MCF 10A (cell line): ENCODE measurements around the gene FAM184B. TPM values are rescaled to one million over a fixed set of nuclear protein-coding genes. Genes with fewer than 3 reads are reported as not detected.

ENCODE experiments used
- BruUV-seq: library from RNA; stranded (reverse); fragments of 400-500 nt; replicated peaks from 2 replicates; lab custom pipeline; 2021; lab: Mats Ljungman, UMichigan
- CTCF ChIA-PET: fragments of 300-600 bp; sonication (Branson Sonifier 250); formaldehyde crosslinking; extraction: SDS; loops from one replicate; lab custom pipeline; 2021; ENCODE audit warnings: antibody characterized with exemption, inconsistent platforms; lab: Yijun Ruan, JAX
- POLR2A ChIA-PET: fragments of 300-600, 350-650 bp; sonication (Branson Sonifier 250); formaldehyde crosslinking; extraction: SDS; loops from one replicate; lab custom pipeline; 2020; ENCODE audit warnings: antibody characterized with exemption, inconsistent platforms; lab: Yijun Ruan, JAX
- DNase-seq: peaks from one replicate; pipeline ENCODE4 v3.0.0-alpha.2; 2018; ENCODE audit not compliant: unreplicated experiment
- H3K27ac Mint-ChIP-seq: one replicate; pipeline ENCODE4 v1.8.0; 2022; ENCODE audit warnings: mild to moderate bottlenecking, low read depth, mixed read lengths; ENCODE audit not compliant: unreplicated experiment
- H3K27me3 Mint-ChIP-seq: one replicate; pipeline ENCODE4 v1.8.0; 2022; ENCODE audit warnings: mixed read lengths; ENCODE audit not compliant: insufficient read depth, unreplicated experiment
- H3K36me3 Mint-ChIP-seq: one replicate; pipeline ENCODE4 v1.8.0; 2022; ENCODE audit warnings: mild to moderate bottlenecking, moderate library complexity, mixed read lengths; ENCODE audit not compliant: insufficient read depth, unreplicated experiment
- H3K4me1 Mint-ChIP-seq: one replicate; pipeline ENCODE4 v1.8.0; 2022; ENCODE audit warnings: mixed read lengths; ENCODE audit not compliant: insufficient read depth, unreplicated experiment
- H3K4me3 Mint-ChIP-seq: one replicate; pipeline ENCODE4 v1.8.0; 2022; ENCODE audit warnings: mild to moderate bottlenecking, moderate library complexity, mixed read lengths; ENCODE audit not compliant: unreplicated experiment
- H3K9me3 Mint-ChIP-seq: one replicate; pipeline ENCODE4 v1.8.0; 2022; ENCODE audit warnings: mixed read lengths; ENCODE audit not compliant: unreplicated experiment
- CTCF ChIP-seq: fragments of 200-600 bp; IDR thresholded peaks from one replicate; pipeline ENCODE4 v1.8.0; 2022; ENCODE audit warnings: antibody characterized with exemption, mild to moderate bottlenecking; ENCODE audit not compliant: unreplicated experiment
- intact Hi-C: fragments of 100-400 bp; cut with micrococcal nuclease; formaldehyde crosslinking; loops from 2 replicates; pipeline ENCODE4 v1.14.1; 2022
- total RNA-seq: library from RNA; stranded (reverse); gene quantifications from 2 replicates; pipeline ENCODE4 v1.2.3, GENCODE V29; 2022

Gene FAM184B
- total RNA-seq, 1 experiment from 2014 or later: not detected

- Mint-ChIP-seq H3K27ac (no peak overlapping the region), H3K36me3 (no peaks in the 10 kb centered on the region), H3K4me1 (peaks cover 17% of the 10 kb centered on the region), H3K4me3 (no peak overlapping the region), H3K27me3 (no peaks in the 10 kb centered on the region), H3K9me3 (peaks cover 7% of the 10 kb centered on the region)
- no peak for DNase-seq
- TF ChIP-seq CTCF: no peak
- BruUV-seq: no TSS peak
- intact Hi-C loops: no loop called here
- ChIA-PET POLR2A (no interaction called here), CTCF (interaction anchor here (0.5 to 1.1 kb wide), 2 partner anchors 19 to 624 kb away, joined by 3 to 4 read pairs; no protein-coding TSS in a partner anchor)
These were observed 57.8 kb downstream of the FAM184B start for GRCh38 chr4:17723648-17724047.

- Mint-ChIP-seq H3K36me3 (no peaks in the 10 kb centered on the region), H3K27ac (no peak overlapping the region), H3K4me1 (peaks cover 20% of the 10 kb centered on the region), H3K9me3 (no peaks in the 10 kb centered on the region), H3K27me3 (no peaks in the 10 kb centered on the region), H3K4me3 (no peak overlapping the region)
- ChIA-PET CTCF (no interaction called here), POLR2A (interaction anchor here (0.9 kb wide), 1 partner anchor 88 kb away, joined by 6 read pairs; the partner anchor contains the start of genes DCAF16 and NCAPG)
- intact Hi-C loops: no loop called here
- BruUV-seq: no TSS peak
- no peak for DNase-seq
- TF ChIP-seq CTCF: no peak
These were observed 59.1 kb downstream of the FAM184B start for GRCh38 chr4:17722356-17722700.

- TF ChIP-seq CTCF: no peak
- ChIA-PET POLR2A (interaction anchor here (0.9 kb wide), 1 partner anchor 89 kb away, joined by 6 read pairs; the partner anchor contains the start of genes DCAF16 and NCAPG), CTCF (no interaction called here)
- intact Hi-C loops: no loop called here
- no peak overlapping the region for H3K27ac Mint-ChIP-seq
- no peaks in the 10 kb centered on the region for H3K9me3 Mint-ChIP-seq
- H3K27me3 Mint-ChIP-seq: no peaks in the 10 kb centered on the region
- no peaks in the 10 kb centered on the region for H3K36me3 Mint-ChIP-seq
- no TSS peak for BruUV-seq
- no peak overlapping the region for H3K4me3 Mint-ChIP-seq
- H3K4me1 Mint-ChIP-seq: peaks cover 20% of the 10 kb centered on the region
- DNase-seq: peak; percentile 38
These were observed 59.7 kb downstream of the FAM184B start for GRCh38 chr4:17721496-17722355.

- ChIA-PET POLR2A (interaction anchor here (0.7 kb wide), 1 partner anchor 92 kb away, joined by 3 read pairs; the partner anchor contains the start of genes DCAF16 and NCAPG), CTCF (interaction anchor here (0.6 kb wide), 1 partner anchor 42 kb away, joined by 4 read pairs; no protein-coding TSS in a partner anchor)
- no peak overlapping the region for H3K4me3 Mint-ChIP-seq
- intact Hi-C loops: no loop called here
- no peak for TF ChIP-seq CTCF
- no peaks in the 10 kb centered on the region for H3K36me3 Mint-ChIP-seq
- peaks cover 20% of the 10 kb centered on the region for H3K4me1 Mint-ChIP-seq
- H3K27ac Mint-ChIP-seq: peak overlapping the region; percentile 6
- no peaks in the 10 kb centered on the region for H3K27me3 Mint-ChIP-seq
- no peaks in the 10 kb centered on the region for H3K9me3 Mint-ChIP-seq
- no TSS peak for BruUV-seq
- DNase-seq: peak; percentile 56
These were observed 62.3 kb downstream of the FAM184B start for GRCh38 chr4:17719106-17719505.
